Hepatocyte (in vitro differentiated cells): ENCODE measurements around the gene OLFM4. TPM values are rescaled to one million over a fixed set of nuclear protein-coding genes. Genes with fewer than 3 reads are reported as not detected.

Source experiments
- DNase-seq: peaks from one replicate; pipeline ENCODE4 v3.0.0-alpha.2; 2016; ENCODE audit warnings: low spot score
- H2AFZ ChIP-seq: fragments of 200-600 bp; sonication (generic); 2 replicates; pipeline ENCODE4 v1.6.0; 2016; ENCODE audit warnings: antibody characterized with exemption, mild to moderate bottlenecking
- H3K27ac ChIP-seq: fragments of 200-600 bp; sonication (generic); 2 replicates; pipeline ENCODE4 v1.5.1; 2016; ENCODE audit warnings: mild to moderate bottlenecking
- H3K27me3 ChIP-seq: fragments of 200-600 bp; sonication (generic); 2 replicates; pipeline ENCODE4 v1.6.1; 2016
- H3K36me3 ChIP-seq: fragments of 200-600 bp; sonication (generic); replicated peaks from 2 replicates; pipeline ENCODE4 v1.5.1; 2016; ENCODE audit warnings: low read depth; ENCODE audit not compliant: insufficient read depth
- H3K4me1 ChIP-seq: fragments of 200-600 bp; sonication (generic); 2 replicates; pipeline ENCODE4 v1.5.1; 2016; ENCODE audit warnings: mild to moderate bottlenecking, moderate library complexity; ENCODE audit not compliant: insufficient read depth
- H3K4me2 ChIP-seq: fragments of 200-600 bp; sonication (generic); 2 replicates; pipeline ENCODE4 v1.6.0; 2016
- H3K4me3 ChIP-seq: fragments of 200-600 bp; sonication (generic); 2 replicates; pipeline ENCODE4 v1.5.1; 2016; ENCODE audit warnings: mild to moderate bottlenecking
- H3K79me2 ChIP-seq: fragments of 200-600 bp; sonication (generic); 2 replicates; pipeline ENCODE4 v1.6.0; 2017; ENCODE audit warnings: mild to moderate bottlenecking
- H3K9me2 ChIP-seq: fragments of 200-600 bp; sonication (generic); replicated peaks from 2 replicates; pipeline ENCODE4 v1.6.0; 2017; ENCODE audit warnings: mild to moderate bottlenecking; ENCODE audit not compliant: insufficient read depth
- H3K9me3 ChIP-seq: fragments of 200-600 bp; sonication (generic); 2 replicates; pipeline ENCODE4 v1.5.1; 2016; ENCODE audit warnings: low read depth, mild to moderate bottlenecking
- H4K20me1 ChIP-seq: fragments of 200-600 bp; sonication (generic); 2 replicates; pipeline ENCODE4 v1.6.0; 2016; ENCODE audit warnings: mild to moderate bottlenecking; ENCODE audit not compliant: insufficient read depth, poor library complexity, severe bottlenecking
- EZH2 ChIP-seq: fragments of 200-600 bp; sonication (generic); IDR thresholded peaks from 2 replicates; pipeline ENCODE4 v1.6.1; 2016; ENCODE audit warnings: antibody characterized with exemption, mild to moderate bottlenecking, borderline replicate concordance
- EZH2phosphoT487 ChIP-seq: fragments of 200-600 bp; sonication (generic); IDR thresholded peaks from one replicate; pipeline ENCODE4 v1.6.1; 2018; ENCODE audit warnings: antibody characterized with exemption, mild to moderate bottlenecking, low read depth, moderate library complexity; ENCODE audit not compliant: unreplicated experiment, severe bottlenecking
- WGBS: methylation state at CpG from one replicate; pipeline ENCODE4 v1.1.6; 2016; ENCODE audit warnings: low lambda C conversion rate; ENCODE audit errors: missing lambda C conversion rate; 5-methylcytosine and 5-hydroxymethylcytosine counted together
- polyA plus RNA-seq: library from polyadenylated mRNA; unstranded; fragments of >200 nt; fragmentation: Nextera tagmentation; extraction: Ambion mirVana; gene quantifications from 2 replicates; pipeline ENCODE4 v1.2.1, GENCODE V29; 2016
- total RNA-seq: library from RNA; depleted of rRNA; stranded (reverse); fragments of >200 nt; gene quantifications from 2 replicates; pipeline ENCODE4 v1.2.3, GENCODE V29; 2014
- TF ChIP-seq, protein P1 (sequence below): fragments of 200-600 bp; sonication (generic); IDR thresholded peaks from 2 replicates; pipeline ENCODE4 v1.5.1; 2016; ENCODE audit warnings: antibody characterized with exemption, mild to moderate bottlenecking; ENCODE audit not compliant: poor library complexity

Gene OLFM4
- total and polyA plus RNA-seq, 2 experiments from 2014 or later: 4.5 to 20.7 TPM

DNA sequence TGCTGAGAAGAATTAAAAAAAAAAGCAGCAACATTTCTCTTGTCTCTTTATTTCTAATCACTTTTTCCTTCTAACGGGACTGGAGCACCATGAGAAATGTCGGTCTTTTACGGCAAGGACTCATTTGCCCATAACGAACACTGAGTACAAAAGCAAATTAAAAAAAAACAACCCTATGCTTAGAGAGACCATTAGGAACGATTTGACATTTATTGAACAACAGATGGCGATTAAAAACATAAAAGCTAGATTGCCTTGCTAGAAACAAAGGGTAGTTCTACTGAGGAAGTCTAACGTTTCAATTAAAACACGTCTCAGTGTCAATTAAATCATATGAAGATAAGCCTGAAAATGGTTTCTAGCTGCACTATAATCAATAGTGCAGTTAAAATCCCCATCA, 51.1 kb downstream of the OLFM4 start:
- no peaks in the 10 kb centered on the region for H3K36me3 ChIP-seq
- no peaks in the 10 kb centered on the region for H4K20me1 ChIP-seq
- H3K79me2 ChIP-seq: no peaks in the 10 kb centered on the region
- 41% methylated on average over 8 of the region's 8 CpGs for WGBS
- no peaks in the 10 kb centered on the region for H3K9me2 ChIP-seq
- H3K4me2 ChIP-seq: no peak overlapping the region
- no peak overlapping the region for H3K27ac ChIP-seq
- no peaks in the 10 kb centered on the region for H3K27me3 ChIP-seq
- no peaks in the 10 kb centered on the region for H3K9me3 ChIP-seq
- DNase-seq: no peak
- no peak overlapping the region for H2AFZ ChIP-seq
- no peaks in the 10 kb centered on the region for H3K4me1 ChIP-seq
- TF ChIP-seq, protein P1, sequence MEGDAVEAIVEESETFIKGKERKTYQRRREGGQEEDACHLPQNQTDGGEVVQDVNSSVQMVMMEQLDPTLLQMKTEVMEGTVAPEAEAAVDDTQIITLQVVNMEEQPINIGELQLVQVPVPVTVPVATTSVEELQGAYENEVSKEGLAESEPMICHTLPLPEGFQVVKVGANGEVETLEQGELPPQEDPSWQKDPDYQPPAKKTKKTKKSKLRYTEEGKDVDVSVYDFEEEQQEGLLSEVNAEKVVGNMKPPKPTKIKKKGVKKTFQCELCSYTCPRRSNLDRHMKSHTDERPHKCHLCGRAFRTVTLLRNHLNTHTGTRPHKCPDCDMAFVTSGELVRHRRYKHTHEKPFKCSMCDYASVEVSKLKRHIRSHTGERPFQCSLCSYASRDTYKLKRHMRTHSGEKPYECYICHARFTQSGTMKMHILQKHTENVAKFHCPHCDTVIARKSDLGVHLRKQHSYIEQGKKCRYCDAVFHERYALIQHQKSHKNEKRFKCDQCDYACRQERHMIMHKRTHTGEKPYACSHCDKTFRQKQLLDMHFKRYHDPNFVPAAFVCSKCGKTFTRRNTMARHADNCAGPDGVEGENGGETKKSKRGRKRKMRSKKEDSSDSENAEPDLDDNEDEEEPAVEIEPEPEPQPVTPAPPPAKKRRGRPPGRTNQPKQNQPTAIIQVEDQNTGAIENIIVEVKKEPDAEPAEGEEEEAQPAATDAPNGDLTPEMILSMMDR: no peak
- TF ChIP-seq EZH2 (no peak), EZH2phosphoT487 (no peak)
- H3K4me3 ChIP-seq: no peak overlapping the region

DNA sequence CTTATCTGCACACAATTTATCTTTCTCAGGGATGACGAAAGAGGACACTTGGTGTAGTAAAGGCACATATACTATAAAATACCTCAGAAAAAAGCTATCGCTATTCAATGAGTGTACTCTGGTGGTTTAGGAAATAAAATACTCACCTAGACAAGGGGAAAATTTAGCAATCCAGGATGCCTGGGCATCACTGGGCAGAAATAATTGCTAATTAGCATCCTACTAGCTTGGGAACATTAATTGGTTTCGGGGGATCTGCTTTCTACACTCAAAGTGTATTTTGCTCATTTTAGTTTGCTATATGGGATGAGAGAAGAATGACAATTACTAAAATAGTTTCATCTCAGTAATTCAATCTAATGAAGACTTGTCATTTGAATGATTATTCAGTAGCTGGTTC, 60.3 kb downstream of the OLFM4 start:
- Histone ChIP-seq H4K20me1 (no peaks in the 10 kb centered on the region), H3K27me3 (no peaks in the 10 kb centered on the region), H3K9me2 (no peaks in the 10 kb centered on the region), H3K27ac (no peak overlapping the region), H3K36me3 (no peaks in the 10 kb centered on the region), H3K4me3 (no peak overlapping the region), H3K4me1 (no peaks in the 10 kb centered on the region), H2AFZ (no peak overlapping the region), H3K79me2 (no peaks in the 10 kb centered on the region), H3K4me2 (no peak overlapping the region), H3K9me3 (no peaks in the 10 kb centered on the region)
- DNase-seq: no peak
- 64% methylated on average over 3 of the region's 3 CpGs for WGBS
- TF ChIP-seq EZH2phosphoT487 (no peak), EZH2 (no peak)
- TF ChIP-seq, protein P1: no peak

GRCh38 chr13:53089951-53090350, 61.3 kb downstream of the OLFM4 start:
- H3K36me3 ChIP-seq: no peaks in the 10 kb centered on the region
- no peak overlapping the region for H3K4me3 ChIP-seq
- TF ChIP-seq EZH2: no peak
- no peak for TF ChIP-seq EZH2phosphoT487
- TF ChIP-seq, protein P1: no peak
- H3K4me2 ChIP-seq: no peak overlapping the region
- no peaks in the 10 kb centered on the region for H3K9me3 ChIP-seq
- no peaks in the 10 kb centered on the region for H3K79me2 ChIP-seq
- no peak for DNase-seq
- no peaks in the 10 kb centered on the region for H3K9me2 ChIP-seq
- no peaks in the 10 kb centered on the region for H3K4me1 ChIP-seq
- H3K27me3 ChIP-seq: no peaks in the 10 kb centered on the region
- 63% methylated on average over 1 of the region's 1 CpG for WGBS
- no peak overlapping the region for H3K27ac ChIP-seq
- no peak overlapping the region for H2AFZ ChIP-seq
- H4K20me1 ChIP-seq: no peaks in the 10 kb centered on the region

GRCh38 chr13:53090461-53090860, 61.8 kb downstream of the OLFM4 start:
- no peak for DNase-seq
- Histone ChIP-seq H3K79me2 (no peaks in the 10 kb centered on the region), H2AFZ (no peak overlapping the region), H3K4me3 (no peak overlapping the region), H3K9me3 (no peaks in the 10 kb centered on the region), H3K4me1 (no peaks in the 10 kb centered on the region), H4K20me1 (no peaks in the 10 kb centered on the region), H3K4me2 (no peak overlapping the region), H3K27ac (no peak overlapping the region), H3K36me3 (no peaks in the 10 kb centered on the region), H3K27me3 (no peaks in the 10 kb centered on the region), H3K9me2 (no peaks in the 10 kb centered on the region)
- TF ChIP-seq EZH2 (no peak), EZH2phosphoT487 (no peak)
- TF ChIP-seq, protein P1: no peak
- 93% methylated on average over 3 of the region's 3 CpGs for WGBS
